GM19025 (cell line): ENCODE measurements around the gene TMEM135.
"Not testable (repeated sequence)": the region's sequence is repeated elsewhere in the genome, so short reads cannot be mapped to it uniquely, and the experiment has no call there.

Experiments used
- ATAC-seq: cut with Tn5 transposase; IDR thresholded peaks from one replicate; pipeline ENCODE4 v1.9.1; 2021; ENCODE audit warnings: mild to moderate bottlenecking, low read depth, moderate library complexity; ENCODE audit not compliant: unreplicated experiment

The TMEM135 gene

DNA sequence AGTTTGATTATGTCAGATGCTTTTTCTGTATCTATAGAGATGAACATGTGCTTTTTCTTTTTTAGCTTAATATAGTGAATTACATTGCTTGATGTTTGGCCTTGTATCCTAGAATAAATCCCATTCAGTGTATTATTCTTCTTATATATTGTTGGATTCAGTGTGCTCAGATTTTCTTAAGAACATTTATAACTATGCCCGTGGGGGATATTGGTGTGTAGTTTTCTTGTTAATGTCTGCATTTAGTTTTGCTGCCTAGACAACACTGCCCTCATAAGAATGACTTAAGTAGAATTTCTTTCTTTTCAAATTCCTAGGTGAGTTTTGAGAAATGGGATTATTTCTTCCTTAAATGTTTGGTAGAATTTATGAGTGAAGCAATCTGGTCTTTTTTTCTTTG is 98.5 kb downstream of the TMEM135 start:
- no peak for ATAC-seq

DNA sequence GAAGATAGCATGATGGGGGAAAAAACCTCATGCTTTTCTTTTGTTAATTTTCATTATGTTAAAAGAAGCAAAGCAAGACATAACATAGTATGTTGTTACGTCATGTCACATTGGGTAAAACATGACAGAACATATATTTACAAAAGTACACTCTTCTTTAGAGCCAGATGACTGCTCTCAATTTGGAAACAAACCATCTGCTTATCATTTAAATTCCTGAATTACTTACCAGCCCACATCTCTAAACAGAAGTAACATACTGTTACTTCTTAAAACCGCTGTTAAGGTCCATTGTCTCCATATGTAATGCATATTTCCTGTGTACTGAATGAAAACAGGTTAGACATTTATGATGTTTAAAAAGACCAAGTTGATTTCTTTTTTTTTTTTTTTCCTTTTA is 100.0 kb downstream of the TMEM135 start:
- ATAC-seq = no peak

DNA sequence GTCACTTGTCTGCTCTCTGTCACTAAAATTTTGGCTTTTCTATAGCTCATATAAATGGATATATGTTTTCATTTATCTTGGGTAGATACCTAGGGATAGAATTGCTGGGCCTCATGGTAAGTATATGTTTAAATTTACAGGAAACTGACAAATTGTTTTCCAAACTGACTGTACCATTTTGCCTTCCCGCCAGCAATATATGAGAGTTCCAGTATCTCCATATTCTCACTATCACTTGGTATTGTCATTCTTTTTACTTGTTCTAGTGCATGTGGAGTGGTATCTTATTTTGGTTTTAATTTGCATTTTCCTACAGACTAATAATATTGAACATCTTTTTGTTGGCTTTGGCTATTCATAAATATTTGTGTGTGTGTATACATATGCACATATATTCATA is 101.7 kb downstream of the TMEM135 start:
- no peak for ATAC-seq

DNA sequence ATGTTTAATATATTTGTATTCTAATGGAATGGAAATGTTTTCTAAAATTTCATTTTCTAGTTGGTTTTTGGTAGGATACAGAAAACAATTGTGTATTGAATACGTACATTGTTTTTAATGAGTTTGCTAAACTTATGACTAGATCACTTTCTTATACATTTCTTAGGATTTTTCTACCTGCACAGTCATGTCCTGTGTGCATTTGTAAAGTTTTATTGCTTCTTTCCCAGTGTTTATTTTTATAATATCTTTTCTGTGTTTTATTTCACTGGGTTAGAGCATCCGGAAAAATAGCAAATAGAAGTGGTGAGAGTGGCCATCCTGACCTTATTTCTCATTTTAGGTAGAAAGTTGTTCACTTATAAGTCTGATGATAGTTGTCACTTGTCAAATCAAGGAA is 103.6 kb downstream of the TMEM135 start:
- no peak for ATAC-seq

DNA sequence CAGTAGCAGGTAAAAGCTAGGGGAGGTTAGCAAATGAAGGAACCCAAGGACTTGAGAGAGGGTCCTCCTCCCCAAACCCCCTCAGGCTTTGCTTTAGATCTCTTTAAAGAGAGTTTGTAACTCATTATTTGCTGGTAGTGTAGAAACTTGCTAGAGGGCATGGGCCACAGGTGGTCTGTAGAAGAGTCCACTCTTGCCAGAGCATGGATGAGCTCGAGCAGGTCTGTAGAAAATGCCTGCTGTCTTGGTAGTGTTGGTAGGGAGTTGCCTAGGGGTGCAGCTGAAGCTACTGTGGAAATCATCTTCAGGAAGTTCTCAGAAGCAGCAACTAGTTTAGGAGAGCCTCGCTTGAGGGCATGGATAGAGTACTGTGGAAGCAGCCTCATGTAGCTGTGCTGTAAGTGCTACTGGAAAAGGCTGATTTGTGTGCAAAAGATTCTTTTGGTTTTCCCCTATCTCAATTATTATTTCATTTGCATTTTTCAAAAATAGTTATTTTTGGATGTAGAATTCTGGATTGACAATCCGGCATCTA is 104.3 kb downstream of the TMEM135 start:
- no peak for ATAC-seq

DNA sequence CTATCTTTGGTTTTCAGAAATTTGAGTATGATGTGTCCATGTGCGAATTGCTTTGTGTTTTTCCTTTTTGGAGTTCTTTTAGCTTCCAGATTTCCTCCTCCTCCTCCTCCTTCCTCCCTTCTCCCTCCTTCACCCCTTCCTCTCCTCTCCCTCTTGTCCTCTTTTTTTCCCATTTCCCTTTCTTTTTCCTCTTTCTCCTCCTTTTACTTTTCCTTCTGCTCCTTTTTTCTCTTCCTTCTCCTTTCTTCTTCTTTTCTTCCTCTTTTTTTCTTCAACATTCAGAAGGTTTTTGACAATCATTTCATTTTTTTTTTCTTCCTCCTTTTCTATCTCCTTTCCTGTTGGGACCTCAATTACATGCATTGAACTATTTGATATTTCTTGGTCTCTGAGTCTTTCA is 104.9 kb downstream of the TMEM135 start:
- ATAC-seq = no peak

DNA sequence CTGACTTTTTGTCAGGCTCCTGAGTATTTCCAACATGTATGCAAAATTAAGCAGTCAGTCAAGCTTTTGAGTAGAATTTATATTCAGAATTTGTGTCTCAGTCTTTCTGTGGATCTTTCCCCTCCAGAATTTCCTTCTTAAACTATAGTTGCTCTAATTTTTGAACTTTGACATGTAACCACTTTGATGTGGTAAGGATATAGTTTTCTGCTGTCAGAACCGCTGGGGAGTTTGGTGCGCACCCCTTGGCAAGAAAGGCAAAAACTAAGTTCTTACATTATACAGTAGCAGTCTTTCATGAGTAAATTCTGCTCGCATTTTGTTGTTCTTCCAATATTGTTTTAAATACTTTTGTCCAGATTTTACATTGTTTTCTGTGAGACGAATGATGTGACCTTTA is 105.9 kb downstream of the TMEM135 start:
- ATAC-seq = no peak

DNA sequence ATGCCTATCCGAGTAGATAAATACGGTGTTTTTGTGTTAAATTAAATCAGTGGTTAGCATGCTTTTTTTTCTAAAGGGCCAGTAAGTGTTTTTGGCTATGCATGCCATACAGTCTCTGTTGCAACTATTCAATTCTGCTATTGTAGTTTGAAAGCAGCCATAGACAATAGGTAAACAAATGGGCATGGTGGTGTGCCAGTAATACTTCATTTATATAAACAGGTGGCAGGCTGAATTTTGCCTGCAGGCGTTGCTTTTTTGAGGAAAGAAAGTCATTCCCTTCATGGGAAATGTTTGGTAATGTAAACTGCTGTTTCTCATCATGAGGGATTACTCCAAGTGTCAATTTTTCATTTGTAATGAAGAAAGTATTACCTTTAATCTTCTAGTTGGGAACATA is 106.5 kb downstream of the TMEM135 start:
- no peak for ATAC-seq

DNA sequence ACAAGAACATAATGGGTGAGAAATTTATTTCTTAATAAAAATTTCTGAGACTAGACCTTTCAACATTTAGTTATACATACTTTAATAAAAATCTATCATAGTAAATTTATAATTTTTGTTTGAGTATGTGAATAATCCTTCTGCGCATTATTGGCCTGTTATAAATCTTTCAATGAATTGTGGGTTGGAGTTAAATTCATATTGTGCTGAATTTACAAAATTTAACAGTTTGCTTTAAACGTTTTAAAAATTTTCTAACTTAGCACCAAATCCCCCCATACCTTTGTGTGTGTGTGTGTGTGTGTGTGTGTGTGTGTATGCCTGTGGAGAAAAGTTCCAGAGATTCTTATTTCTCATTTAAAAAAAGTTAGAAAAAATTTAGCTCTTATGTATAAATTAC is 111.0 kb downstream of the TMEM135 start:
- no peak for ATAC-seq

DNA sequence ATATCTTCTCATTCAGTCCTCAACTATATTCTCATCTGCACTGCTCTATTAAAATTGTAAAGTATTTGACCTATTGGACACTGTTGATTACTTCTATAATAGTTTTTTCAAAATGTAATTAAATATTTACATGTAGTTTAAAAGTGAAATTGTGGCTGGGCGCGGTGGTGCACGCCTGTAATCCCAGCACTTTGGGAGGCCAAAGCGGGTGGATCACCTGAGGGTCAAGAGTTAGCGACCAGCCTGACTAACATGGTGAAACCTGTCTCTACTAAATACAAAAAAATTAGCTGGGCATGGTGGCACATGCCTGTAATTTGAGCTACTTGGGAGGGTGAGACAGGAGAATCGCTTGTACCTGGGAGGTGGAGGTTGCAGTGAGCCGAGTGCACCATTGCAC is 112.0 kb downstream of the TMEM135 start:
- ATAC-seq = not testable (repeated sequence)

DNA sequence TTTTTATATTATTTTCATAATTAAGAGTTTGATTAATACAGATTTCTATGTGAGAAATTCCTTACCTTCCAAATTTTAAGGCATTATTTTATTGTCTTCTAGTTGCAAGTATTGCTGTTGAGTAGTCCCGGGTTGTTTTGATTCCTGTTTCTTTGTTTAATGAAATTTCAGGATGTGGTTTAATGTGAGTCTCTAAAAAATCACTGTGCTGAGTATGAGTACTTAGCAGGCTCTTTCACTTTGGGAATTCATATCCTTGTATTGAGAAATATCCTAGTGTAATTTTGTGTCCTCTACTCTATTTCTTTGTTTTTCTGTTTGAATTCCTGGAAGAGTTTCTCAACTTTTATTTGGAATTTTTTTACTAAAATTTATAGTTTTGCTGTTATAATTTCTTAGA is 113.2 kb downstream of the TMEM135 start:
- ATAC-seq = no peak

DNA sequence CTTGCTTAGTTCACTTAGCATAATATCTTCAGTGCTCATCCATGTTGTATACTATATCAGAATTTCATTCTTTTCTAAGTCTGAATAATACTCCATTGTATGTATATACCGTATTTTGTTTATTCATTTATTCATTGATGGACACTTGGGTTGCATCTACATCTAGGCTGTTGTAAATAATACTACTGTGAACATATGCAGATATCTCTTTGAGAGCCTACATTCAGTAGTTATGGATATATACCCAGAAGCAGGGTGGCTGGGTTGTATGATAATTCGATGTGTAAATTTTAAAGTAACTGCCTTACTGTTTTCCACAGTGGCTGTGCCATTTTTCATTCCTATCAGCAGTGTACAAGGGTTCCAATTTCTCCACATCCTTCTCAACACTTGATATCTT is 116.5 kb downstream of the TMEM135 start:
- no peak for ATAC-seq

DNA sequence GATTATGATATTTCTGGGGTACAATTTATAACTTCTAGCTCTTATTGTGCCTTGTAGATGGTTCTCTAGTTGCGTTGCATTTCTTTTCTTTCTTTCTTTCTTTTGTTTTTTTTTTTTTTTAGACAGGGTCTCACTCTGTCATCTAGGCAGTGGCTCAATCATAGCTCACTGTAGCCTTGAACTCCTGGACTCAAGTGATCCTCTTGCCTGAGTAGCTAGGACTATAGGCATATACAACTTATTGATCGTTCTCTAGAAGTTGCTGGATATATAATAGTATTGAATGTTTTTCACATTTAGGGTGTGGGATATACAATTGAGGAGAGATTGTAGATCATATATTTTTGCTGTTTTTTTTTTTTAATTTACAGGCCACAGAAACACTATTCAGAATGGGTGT is 119.2 kb downstream of the TMEM135 start:
- no peak for ATAC-seq

DNA sequence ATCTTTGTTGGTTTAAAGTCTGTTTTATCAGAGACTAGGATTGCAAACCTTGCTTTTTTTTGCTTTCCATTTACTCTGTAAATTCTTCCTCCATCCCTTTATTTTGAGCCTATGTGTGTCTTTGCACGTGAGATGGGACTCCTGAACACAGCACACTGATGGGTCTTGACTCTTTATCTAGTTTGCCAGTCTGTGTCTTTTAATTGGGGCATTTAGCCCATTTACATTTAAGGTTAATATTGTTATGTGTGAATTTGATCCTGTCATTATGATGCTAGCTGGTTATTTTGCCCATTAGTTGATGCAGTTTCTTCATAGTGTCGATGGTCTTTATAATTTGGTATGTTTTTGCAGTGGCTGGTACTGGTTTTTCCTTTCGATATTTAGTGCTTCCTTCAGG is 131.3 kb downstream of the TMEM135 start:
- ATAC-seq = not testable (repeated sequence)

DNA sequence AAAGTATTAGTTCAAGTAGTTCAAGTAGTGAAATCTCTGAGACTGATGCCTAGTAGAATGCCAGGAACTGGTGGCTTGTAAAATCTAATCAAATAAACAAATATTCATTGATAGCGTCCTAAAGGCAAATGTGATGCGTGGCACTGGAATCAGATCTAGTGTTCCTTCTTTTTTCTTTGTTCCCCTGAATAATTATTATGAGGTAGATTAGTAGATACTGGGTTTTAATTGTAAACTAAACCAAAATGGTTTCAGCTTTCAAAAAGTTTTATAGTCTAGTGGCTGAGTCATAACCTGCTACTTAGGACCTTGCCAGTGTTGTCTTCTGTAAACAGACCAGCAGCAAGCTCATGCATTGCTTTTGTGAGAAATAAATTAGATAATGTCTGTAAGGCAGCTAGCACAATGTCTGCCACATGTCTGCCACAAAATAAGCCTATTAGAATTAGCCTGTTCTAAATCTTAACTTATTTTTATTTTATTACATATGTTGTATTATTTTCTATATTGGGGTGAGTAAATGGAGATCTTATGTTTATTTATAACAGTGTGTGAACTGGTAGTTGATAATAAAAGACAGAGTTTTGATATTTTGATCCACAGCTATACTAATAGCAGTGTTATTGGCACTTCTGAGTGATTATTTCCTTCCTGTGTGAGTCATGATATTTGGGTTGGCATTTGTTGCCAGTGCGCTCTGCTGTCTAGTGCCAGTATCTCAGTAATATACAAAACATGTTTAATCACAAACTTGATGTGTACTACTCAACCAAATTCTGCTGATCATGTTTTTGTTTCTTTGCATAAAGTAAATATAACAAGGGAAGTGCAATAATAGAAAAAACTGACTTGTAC is 135.7 kb downstream of the TMEM135 start:
- no peak for ATAC-seq

DNA sequence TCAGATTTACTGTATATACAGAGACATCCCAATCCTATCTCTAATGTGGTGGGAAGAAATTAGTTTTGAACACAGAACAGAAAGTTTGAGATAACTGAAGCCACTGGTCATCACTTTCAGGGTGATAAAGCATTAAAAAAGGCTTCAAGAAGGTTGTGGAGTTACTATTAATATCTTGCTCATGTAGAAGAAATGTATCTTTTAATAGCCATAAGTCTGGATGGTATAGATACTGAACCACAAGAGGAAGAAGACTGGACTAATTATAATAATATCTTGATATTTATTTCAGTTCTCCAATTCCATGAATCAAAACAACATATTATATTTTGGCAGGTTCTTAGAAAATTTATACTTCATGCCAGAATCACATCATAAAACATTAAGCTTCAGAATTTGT is 137.1 kb downstream of the TMEM135 start:
- ATAC-seq = no peak

DNA sequence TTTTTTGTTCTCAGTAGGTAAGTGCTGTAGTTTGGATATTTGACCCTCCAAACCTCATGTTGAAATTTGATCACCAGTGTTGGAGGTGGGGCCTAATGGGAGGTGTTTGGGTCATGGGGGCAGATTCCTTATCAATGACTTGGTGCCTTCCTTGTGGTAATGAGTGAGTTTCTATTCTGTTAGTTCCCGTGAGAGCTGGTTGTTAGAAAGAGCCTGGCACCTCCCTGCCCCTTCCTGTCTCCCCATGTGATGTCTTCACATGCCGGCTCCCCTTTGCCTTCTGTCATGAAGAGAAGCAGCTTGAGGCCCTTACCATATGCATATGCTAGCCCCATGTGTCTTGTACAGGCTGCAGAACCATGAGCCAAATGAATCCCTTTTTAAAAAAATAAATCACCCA is 138.3 kb downstream of the TMEM135 start:
- no peak for ATAC-seq

DNA sequence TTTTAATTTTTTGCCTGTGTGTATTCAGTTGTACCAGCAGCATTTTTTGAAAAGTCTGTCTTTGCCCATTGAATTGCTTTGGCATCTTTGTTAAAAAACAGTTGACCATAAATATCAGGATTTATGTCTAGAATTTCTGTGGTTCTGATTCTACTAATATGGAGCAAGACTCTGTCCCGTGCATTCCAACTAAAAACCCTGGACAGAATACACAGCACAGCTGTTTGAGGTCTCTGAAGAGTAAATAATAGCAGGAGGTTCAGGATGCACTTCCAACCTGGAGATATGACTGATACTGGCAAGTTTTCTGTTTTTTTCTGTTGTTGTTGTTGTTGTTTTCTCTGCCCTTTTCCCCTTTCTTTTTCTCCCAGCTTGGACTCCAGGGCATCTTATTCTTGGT is 141.9 kb downstream of the TMEM135 start:
- no peak for ATAC-seq

DNA sequence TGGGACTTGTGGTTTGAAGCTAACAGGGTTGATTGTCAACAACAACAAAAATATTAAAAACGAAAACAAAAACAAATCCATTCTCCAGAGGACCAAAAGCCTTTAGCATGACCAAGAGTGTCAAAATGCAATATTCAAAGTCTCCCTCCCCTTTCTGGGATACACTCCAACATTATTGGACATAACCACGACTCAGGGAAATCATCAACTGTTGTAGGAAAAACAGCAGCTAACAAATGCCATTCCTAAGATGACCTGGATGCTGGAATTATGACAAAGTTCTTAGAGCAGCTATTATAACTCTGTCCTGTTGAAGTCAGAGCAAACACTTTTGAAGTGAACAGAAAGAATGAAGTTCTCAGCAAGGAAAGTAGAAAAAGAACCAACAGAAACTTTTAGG is 143.0 kb downstream of the TMEM135 start:
- ATAC-seq = no peak

DNA sequence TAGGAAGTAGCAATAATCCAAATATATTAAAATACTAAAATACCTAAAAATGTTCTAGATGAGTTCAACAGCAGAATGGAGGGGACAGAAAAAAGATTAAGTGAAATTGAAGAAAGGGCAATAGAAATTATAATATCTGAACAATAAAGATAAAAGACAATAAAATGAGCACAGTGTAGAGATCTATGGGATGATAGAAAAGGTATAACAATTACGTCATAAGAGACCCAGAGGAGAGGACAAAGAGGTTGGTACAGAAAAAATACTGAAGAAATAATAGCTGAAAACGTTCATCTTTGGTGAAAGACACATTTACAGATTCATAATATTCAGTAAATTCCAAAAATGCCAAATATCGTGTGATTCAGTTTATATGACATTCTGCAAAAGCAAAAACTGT is 143.4 kb downstream of the TMEM135 start:
- ATAC-seq = no peak

DNA sequence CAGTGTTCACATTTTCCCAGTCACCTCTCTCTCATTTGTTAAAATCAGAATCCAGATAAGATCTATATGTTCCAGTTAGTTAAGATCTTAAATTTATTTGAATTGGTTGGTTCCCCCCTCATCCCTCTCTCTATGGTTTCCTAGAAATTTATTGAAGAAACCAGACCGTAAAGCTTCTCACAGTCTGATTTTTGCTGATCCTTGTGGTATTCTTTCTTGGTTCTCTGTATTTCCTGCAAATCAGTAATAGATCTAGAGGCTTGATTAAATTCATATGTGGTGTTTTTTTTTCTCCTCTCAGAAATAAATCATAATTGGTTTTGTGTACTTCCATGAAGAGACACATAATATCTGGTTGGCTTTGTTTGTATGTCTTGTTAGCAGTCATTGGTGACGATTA is 147.5 kb downstream of the TMEM135 start:
- ATAC-seq = no peak

DNA sequence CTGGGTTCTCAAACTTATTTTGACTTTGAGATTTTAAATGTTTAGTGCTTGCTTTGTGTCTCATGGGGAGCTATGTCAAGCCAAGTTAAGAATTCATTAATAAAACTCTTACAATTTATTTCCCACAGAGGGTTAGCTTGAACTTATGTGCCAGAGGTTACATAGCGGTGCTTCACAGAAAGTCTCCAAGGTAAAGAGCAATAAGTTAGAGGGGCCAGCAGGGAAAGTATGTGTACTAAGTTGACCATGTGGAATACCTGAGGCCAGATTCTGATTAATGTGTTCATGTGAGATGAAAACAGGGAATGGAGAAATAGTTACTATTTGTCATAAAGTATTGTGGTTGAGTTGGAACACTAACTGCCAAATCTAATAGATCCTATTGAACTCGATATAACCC is 149.3 kb downstream of the TMEM135 start:
- ATAC-seq = no peak
